H1 (cell line): ENCODE measurements around the gene MARCHF9. TPM values are rescaled to one million over a fixed set of nuclear protein-coding genes. Genes with fewer than 3 reads are reported as not detected.

Experiments used
- BACH1 ChIP-seq: IDR thresholded peaks from 2 replicates; pipeline ENCODE4 v1.6.1; 2012; ENCODE audit warnings: low read length, improper control_type of control experiment
- CHD1 ChIP-seq: IDR thresholded peaks from 2 replicates; pipeline ENCODE4 v1.6.1; 2012; ENCODE audit warnings: low read depth, low read length, improper control_type of control experiment
- CREB1 ChIP-seq: IDR thresholded peaks from 2 replicates; pipeline ENCODE4 v1.6.1; 2012; ENCODE audit warnings: inconsistent platforms
- GABPA ChIP-seq: IDR thresholded peaks from 2 replicates; pipeline ENCODE4 v1.6.1; 2011; ENCODE audit warnings: mild to moderate bottlenecking, low read length, moderate library complexity, borderline replicate concordance; ENCODE audit not compliant: insufficient read depth
- GTF2F1 ChIP-seq: IDR thresholded peaks from 2 replicates; pipeline ENCODE4 v1.6.1; 2012; ENCODE audit warnings: low read depth, low read length, improper control_type of control experiment, borderline replicate concordance
- MAFK ChIP-seq: IDR thresholded peaks from 2 replicates; pipeline ENCODE4 v1.6.1; 2012; ENCODE audit warnings: low read depth, mild to moderate bottlenecking, improper control_type of control experiment, low read length
- NRF1 ChIP-seq: IDR thresholded peaks from 2 replicates; pipeline ENCODE4 v1.6.1; 2011; ENCODE audit warnings: mild to moderate bottlenecking, low read depth, low read length, improper control_type of control experiment
- PHF8 ChIP-seq: fragments of 200-600 bp; sonication (generic); conservative IDR thresholded peaks from 2 replicates; pipeline ENCODE4 v1.7.1; 2012; ENCODE audit warnings: low read depth, mild to moderate bottlenecking, inconsistent platforms, low read length, moderate library complexity
- POLR2AphosphoS5 ChIP-seq: IDR thresholded peaks from 2 replicates; pipeline ENCODE4 v1.6.1; 2011; ENCODE audit warnings: low read depth, low read length
- POU5F1 ChIP-seq: IDR thresholded peaks from 2 replicates; pipeline ENCODE4 v1.6.1; 2011; ENCODE audit warnings: low read depth, mild to moderate bottlenecking, low read length, moderate library complexity
- RAD21 ChIP-seq, 2 experiments: IDR thresholded peaks in 1 of 2; conservative IDR thresholded peaks in 1 of 2; 2 replicates each; pipeline ENCODE4 v1.6.1; 2011; ENCODE audit warnings: low read depth in 2 of 2, low read length in 2 of 2, improper control_type of control experiment in 1 of 2, inconsistent platforms in 1 of 2, mild to moderate bottlenecking in 1 of 2, moderate library complexity in 1 of 2
- RBBP5 ChIP-seq: IDR thresholded peaks from 2 replicates; pipeline ENCODE4 v1.7.1; 2012; ENCODE audit warnings: low read depth, mild to moderate bottlenecking, inconsistent platforms, low read length, moderate library complexity, borderline replicate concordance
- RFX5 ChIP-seq: IDR thresholded peaks from 2 replicates; pipeline ENCODE4 v1.6.1; 2011; ENCODE audit warnings: low read depth, low read length, improper control_type of control experiment, borderline replicate concordance
- SAP30 ChIP-seq: fragments of 300-600 bp; sonication (generic); IDR thresholded peaks from 2 replicates; pipeline ENCODE4 v1.7.1; 2012; ENCODE audit warnings: low read length, moderate library complexity, mild to moderate bottlenecking, inconsistent platforms; ENCODE audit not compliant: insufficient read depth, insufficient replicate concordance
- SP2 ChIP-seq: IDR thresholded peaks from 2 replicates; pipeline ENCODE4 v1.6.1; 2012; ENCODE audit warnings: mild to moderate bottlenecking, low read length, inconsistent platforms
- SRF ChIP-seq: IDR thresholded peaks from 2 replicates; pipeline ENCODE4 v1.6.1; 2011; ENCODE audit warnings: mild to moderate bottlenecking, low read depth, low read length, moderate library complexity
- SUZ12 ChIP-seq: fragments of 200-600 bp; sonication (generic); IDR thresholded peaks from 2 replicates; pipeline ENCODE4 v1.6.1; 2012; ENCODE audit warnings: mild to moderate bottlenecking, inconsistent platforms, low read length, moderate library complexity, mixed read lengths
- ZNF274 ChIP-seq: IDR thresholded peaks from 2 replicates; pipeline ENCODE4 v1.7.0; 2012; ENCODE audit warnings: low read length, borderline replicate concordance; ENCODE audit errors: extremely low read depth
- polyA plus RNA-seq, 7 experiments: library from polyadenylated mRNA; depleted of rRNA in 3 of 7; stranded (reverse) in 5 of 7; unstranded in 2 of 7; fragments of >200 nt in 5 of 7; fragments of 200-250 nt in 2 of 7; gene quantifications; 1 replicate in 5 of 7; 2 replicates in 1 of 7; 4 replicates in 1 of 7; pipeline versions ENCODE4 v1.2.1 to v1.2.3, GENCODE V29; 2011 to 2013; ENCODE audit warnings: missing spikeins in 2 of 7, mixed read lengths in 2 of 7
- total RNA-seq: library from RNA; stranded (reverse); fragmentation: NEBNext Ultra II Directional; extraction: Animal tissue kit (Norgen Biotek cat#: 25700); gene quantifications from 2 replicates; pipeline ENCODE4 v1.2.1, GENCODE V29; 2021
- TF ChIP-seq, protein P1 (sequence below), 3 experiments: IDR thresholded peaks; 1 replicate in 2 of 3; 2 replicates in 1 of 3; pipeline versions ENCODE4 v1.5.1 to v1.6.1; 2011; ENCODE audit warnings: low read length in 3 of 3, mild to moderate bottlenecking in 3 of 3, inconsistent platforms in 2 of 3, low read depth in 1 of 3, moderate library complexity in 1 of 3; ENCODE audit not compliant: insufficient read depth in 1 of 3; ENCODE audit errors: control extremely low read depth in 1 of 3

MARCHF9 gene
- total and polyA plus RNA-seq, 2 of the 8 experiments (the other 6 are each of a cell fraction or from before 2014, with no cell fraction given), result 6.4 to 7.8 TPM

DNA sequence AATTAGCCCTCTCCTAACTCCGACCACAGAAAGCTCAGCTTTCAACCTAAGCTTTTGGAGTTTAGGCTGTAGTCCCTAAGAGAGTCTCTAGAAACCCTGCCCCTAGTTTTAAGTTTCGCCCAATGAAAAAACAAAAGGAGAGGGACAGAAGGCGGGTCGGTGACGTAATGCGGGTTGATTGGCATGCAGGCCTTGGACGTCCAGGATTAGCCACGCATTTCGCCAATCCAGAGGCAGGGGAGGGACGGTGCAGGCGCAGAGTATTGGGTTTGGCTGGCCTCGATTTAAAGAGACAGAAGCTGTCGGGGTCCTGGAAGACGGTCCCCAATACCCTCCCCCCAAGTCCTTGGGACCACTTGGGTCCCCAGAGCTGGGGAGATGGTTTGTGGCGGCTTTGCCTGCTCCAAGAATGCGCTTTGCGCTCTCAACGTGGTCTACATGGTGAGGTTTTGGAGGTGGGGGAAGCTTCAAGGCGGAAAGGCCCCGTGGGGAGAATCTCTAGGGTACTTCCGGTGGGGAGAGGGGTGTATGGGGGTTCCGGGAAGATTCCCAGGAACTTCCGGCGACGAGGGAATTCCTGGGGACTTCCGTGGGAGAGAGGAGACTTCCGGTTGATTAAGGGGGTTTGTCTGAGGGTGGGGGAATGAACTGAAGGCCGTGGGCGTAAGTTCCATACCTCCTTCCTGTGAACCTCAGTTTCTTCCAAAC, 10.0 kb upstream of the MARCHF9 start, which contains the start of gene TSPAN31 (continued):
- TF ChIP-seq SRF, result no peak
- peak; percentile 13 for TF ChIP-seq CREB1
- TF ChIP-seq, protein P1, sequence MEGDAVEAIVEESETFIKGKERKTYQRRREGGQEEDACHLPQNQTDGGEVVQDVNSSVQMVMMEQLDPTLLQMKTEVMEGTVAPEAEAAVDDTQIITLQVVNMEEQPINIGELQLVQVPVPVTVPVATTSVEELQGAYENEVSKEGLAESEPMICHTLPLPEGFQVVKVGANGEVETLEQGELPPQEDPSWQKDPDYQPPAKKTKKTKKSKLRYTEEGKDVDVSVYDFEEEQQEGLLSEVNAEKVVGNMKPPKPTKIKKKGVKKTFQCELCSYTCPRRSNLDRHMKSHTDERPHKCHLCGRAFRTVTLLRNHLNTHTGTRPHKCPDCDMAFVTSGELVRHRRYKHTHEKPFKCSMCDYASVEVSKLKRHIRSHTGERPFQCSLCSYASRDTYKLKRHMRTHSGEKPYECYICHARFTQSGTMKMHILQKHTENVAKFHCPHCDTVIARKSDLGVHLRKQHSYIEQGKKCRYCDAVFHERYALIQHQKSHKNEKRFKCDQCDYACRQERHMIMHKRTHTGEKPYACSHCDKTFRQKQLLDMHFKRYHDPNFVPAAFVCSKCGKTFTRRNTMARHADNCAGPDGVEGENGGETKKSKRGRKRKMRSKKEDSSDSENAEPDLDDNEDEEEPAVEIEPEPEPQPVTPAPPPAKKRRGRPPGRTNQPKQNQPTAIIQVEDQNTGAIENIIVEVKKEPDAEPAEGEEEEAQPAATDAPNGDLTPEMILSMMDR (IDR thresholded peaks at IDR 0.05; ENCODE audit: control extremely low read depth in 1 of 3, insufficient read depth in 1 of 3, low read depth in 1 of 3, low read length in 3 of 3), result no peak
- TF ChIP-seq NRF1, result 0 out of 2 replicates have a peak, but pooled peaks have one; percentile 8
- TF ChIP-seq CHD1, result no peak
- no peak for TF ChIP-seq ZNF274
- no peak for TF ChIP-seq POU5F1
- no peak for TF ChIP-seq RFX5
- no peak for TF ChIP-seq RAD21 (IDR thresholded peaks at IDR 0.05 in 1 of 2, conservative IDR thresholded peaks at IDR 0.05 in 1 of 2; ENCODE audit: low read depth in 2 of 2, low read length in 2 of 2)
- no peak; the same call in 1 of the 2 replicates for TF ChIP-seq SP2
- no peak for TF ChIP-seq GTF2F1
- TF ChIP-seq RBBP5, result peak; percentile 52; the same call in 1 of the 2 replicates
- TF ChIP-seq POLR2AphosphoS5, result peak; percentile 80
- peak; percentile 89; the same call in 1 of the 2 replicates for TF ChIP-seq GABPA
- no peak for TF ChIP-seq MAFK
- peak; percentile 86 for TF ChIP-seq PHF8
- TF ChIP-seq BACH1, result no peak
- TF ChIP-seq SUZ12, result no peak
- no peak for TF ChIP-seq SAP30
